Suprapubic skin (tissue), 3 donors: ENCODE measurements around the gene TMTC2.

ENCODE experiments used
- CTCF ChIP-seq, 2 donors: fragments of 200-600 bp in 1 of 2; fragments of 450-650 bp in 1 of 2; sonication (generic) in 1 of 2; IDR thresholded peaks; one replicate each; pipeline ENCODE4 v1.5.1; 2016 to 2019; ENCODE audit warnings: antibody characterized with exemption in 2 of 2, mild to moderate bottlenecking in 1 of 2, moderate library complexity in 1 of 2
- POLR2AphosphoS5 ChIP-seq, 3 donors: sonication (generic); formaldehyde crosslinking; IDR thresholded peaks; one replicate each; pipeline ENCODE4 v1.6.1; 2017; ENCODE audit warnings: antibody characterized with exemption in 3 of 3

GRCh38 chr12:82725741-82726140 lies 39.0 kb downstream of the TMTC2 start:
- TF ChIP-seq CTCF (IDR thresholded peaks at IDR 0.05) (no peak), POLR2AphosphoS5 (IDR thresholded peaks at IDR 0.05) (no peak)
